ENCODE data around the gene OPTC. TPM values are rescaled to one million over a fixed set of nuclear protein-coding genes. Genes with fewer than 3 reads are reported as not detected.

The OPTC gene
- polyA plus RNA-seq, 3 donors from 2014 or later: not detected

Other genes with a start within 250 kb of the OPTC start
- 100 to 1,000 TPM; 112 to 147 (median 127) TPM for gene BTG2, start 188.6 kb upstream of the OPTC start, polyA plus RNA-seq
- gene FMOD, start 143.0 kb upstream of the OPTC start, polyA plus RNA-seq: not detected
- not detected for gene PRELP, start 18.3 kb upstream of the OPTC start, polyA plus RNA-seq
- gene ATP2B4, start 132.7 kb downstream of the OPTC start, polyA plus RNA-seq: 10 to 100 TPM; 24.5 to 63.1 (median 36.8) TPM